Omental fat pad (tissue), 4 donors: ENCODE data around the gene TTC3. TPM values are rescaled to one million over a fixed set of nuclear protein-coding genes. Genes with fewer than 3 reads are reported as not detected.

Source experiments
- ATAC-seq: fragments of 150-250 bp; one replicate; pipeline ENCODE4 v1.9.1; 2016; ENCODE audit warnings: mild to moderate bottlenecking, moderate library complexity; ENCODE audit not compliant: low FRiP score
- DNase-seq: peaks from one replicate; pipeline ENCODE4 v3.0.0-alpha.2; 2019; ENCODE audit warnings: low spot score
- CTCF ChIP-seq, 3 donors: fragments of 450-650 bp; IDR thresholded peaks; one replicate each; pipeline ENCODE4 v1.5.1; 2016 to 2017; ENCODE audit warnings: antibody characterized with exemption in 3 of 3, mild to moderate bottlenecking in 3 of 3, moderate library complexity in 2 of 3
- total RNA-seq, 4 donors: library from RNA; depleted of rRNA; stranded (reverse); fragments of >200 nt; gene quantifications; one replicate each; pipeline ENCODE4 v1.1.0, GENCODE V29; 2016

Gene TTC3
- total RNA-seq, 4 donors from 2014 or later = 95.4 to 241 (median 148) TPM

GRCh38 chr21:37227071-37228002 is 154.3 kb downstream of the TTC3 start:
- no peak for TF ChIP-seq CTCF (IDR thresholded peaks at IDR 0.05)
- DNase-seq = no peak
- no peak for ATAC-seq

GRCh38 chr21:37228003-37228400 is 154.9 kb downstream of the TTC3 start:
- no peak for TF ChIP-seq CTCF (IDR thresholded peaks at IDR 0.05)

DNA sequence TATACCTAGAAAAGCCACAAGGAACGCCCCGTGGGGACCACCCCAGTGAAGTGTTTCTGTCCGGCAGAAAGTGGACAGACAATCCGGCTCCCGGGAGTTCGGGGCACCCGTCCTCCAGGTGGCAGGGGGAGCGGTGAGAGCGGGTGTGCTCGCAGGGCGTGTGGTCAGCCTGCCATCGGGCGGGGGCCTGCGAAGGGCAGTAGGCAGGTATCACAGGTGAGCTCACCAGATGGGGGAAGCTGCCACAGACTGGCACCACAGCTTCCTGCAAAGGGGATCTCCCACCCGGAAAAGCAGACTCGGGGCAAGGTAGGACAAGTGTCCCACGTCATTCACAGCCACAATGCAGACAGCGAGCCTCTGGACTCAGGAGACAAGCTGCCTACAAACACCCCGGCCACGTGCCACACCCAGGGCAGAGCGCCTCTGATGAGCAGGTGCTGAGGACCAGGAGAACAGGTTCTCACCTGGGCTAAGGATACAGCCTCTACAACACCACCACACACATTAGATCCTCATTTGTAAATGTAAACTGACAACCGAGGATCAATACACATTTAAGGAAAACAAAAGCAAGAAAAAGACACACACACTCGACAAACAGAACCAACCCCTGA is 157.7 kb downstream of the TTC3 start:
- no peak for ATAC-seq
- TF ChIP-seq CTCF (IDR thresholded peaks at IDR 0.05) = no peak
- no peak for DNase-seq

More at GRCh38 chr21:37228003-37228400, 154.9 kb downstream of the TTC3 start:
- no peak for ATAC-seq
- DNase-seq = no peak

DNA sequence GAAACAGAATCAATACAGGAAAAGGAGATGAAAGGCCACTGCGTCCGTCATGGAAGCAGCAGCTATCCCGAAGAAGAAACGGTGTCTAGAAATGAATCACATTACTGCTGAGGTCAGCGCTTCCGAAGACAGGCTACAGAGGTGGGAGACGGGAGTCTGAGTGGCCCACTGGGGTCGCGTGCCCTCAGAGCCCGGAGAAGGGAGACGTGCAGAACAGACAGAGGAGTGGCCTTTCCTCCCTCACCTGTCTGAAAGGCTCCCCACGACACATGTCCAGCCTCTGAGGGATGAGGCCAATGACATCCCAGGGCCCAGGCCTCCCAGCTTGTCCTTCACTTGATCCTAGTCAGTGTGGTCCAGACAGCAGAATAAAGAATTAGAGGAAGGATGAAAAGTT is 158.2 kb downstream of the TTC3 start:
- ATAC-seq = no peak
- DNase-seq = no peak
- TF ChIP-seq CTCF (IDR thresholded peaks at IDR 0.05) = no peak

- ATAC-seq (no peak), DNase-seq (no peak)
- no peak for TF ChIP-seq CTCF (IDR thresholded peaks at IDR 0.05)
Observed at GRCh38 chr21:37231671-37232070, 158.6 kb downstream of the TTC3 start.

- DNase-seq = no peak
Observed at GRCh38 chr21:37232274-37233018, 159.4 kb downstream of the TTC3 start.

More at GRCh38 chr21:37232274-37233018, 159.4 kb downstream of the TTC3 start:
- no peak for TF ChIP-seq CTCF (IDR thresholded peaks at IDR 0.05)
- no peak for ATAC-seq
